Measurements from ENCODE around the gene NUP214.

- TF ChIP-seq POLR2A (IDR thresholded peaks at IDR 0.05; ENCODE audit: low read depth, low read length) (no peak), POLR2AphosphoS5 (IDR thresholded peaks at IDR 0.05; ENCODE audit: low read depth, low read length) (no peak), PAX5 (IDR thresholded peaks at IDR 0.05; ENCODE audit: insufficient read depth, low read length, severe bottlenecking) (no peak)
Observed at GRCh38 chr9:131092548-131093440, 32.6 kb upstream of the NUP214 start.
